ENCODE data around the gene PARD3B.
"Not testable (repeated sequence)": the region's sequence is repeated elsewhere in the genome, so short reads cannot be mapped to it uniquely, and the experiment has no call there.

PARD3B gene

DNA sequence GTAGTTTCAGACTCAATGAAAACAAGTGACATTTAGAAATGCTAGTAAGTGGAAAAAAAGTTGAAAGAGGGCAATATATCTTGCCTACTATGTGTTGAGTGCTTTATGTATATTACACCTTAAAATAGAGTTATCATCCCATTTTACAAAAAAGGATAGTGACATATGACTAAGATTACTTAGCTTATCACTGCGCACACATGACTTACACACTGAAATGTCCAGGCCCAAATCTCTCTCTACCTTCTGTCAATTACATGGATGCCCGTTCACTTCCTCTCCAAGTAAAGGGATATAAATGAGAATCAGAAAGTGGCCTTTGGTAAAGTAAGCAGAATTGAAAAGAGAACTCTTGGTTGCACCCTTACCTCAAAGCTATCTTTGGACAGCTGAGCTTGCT is 3.6 kb upstream of the PARD3B start:
- DNase-seq (ENCODE audit: low read depth in 2 of 3, low spot score in 2 of 3) = no peak

DNA sequence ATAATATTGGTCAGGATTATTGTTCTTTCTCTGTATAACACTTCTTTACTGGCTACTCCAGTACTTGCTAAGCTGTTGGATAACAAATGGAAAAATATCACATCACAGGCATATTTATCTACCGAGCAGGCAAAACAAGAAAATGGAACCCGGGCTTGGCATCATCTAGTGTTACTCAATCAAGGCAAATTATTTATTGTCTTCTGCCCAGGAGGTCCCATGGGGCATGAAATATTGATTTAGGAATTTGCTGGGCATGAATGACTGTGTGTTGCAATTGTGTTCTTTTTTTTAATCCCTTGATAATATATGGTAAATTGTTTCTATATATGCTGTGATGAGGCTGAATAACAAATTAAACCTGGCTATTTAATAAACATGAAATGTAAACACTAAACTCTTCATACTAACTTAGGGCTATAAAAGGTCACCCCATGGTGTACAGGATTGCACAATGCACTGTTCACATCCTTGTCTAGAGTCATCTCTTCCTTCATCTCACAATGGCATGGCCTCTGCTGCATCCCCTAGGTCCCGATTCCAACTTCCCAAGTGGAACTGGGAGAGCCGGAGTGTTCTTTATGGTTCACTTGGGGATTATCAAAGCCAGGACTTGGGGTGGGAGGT is 2.2 kb upstream of the PARD3B start:
- DNase-seq (ENCODE audit: low read depth in 2 of 3, low spot score in 2 of 3) = no peak

- DNase-seq (ENCODE audit: low read depth in 2 of 3, low spot score in 2 of 3) = no peak
Observed at GRCh38 chr2:204545861-204546735, 823 bp downstream of the PARD3B start.

DNA sequence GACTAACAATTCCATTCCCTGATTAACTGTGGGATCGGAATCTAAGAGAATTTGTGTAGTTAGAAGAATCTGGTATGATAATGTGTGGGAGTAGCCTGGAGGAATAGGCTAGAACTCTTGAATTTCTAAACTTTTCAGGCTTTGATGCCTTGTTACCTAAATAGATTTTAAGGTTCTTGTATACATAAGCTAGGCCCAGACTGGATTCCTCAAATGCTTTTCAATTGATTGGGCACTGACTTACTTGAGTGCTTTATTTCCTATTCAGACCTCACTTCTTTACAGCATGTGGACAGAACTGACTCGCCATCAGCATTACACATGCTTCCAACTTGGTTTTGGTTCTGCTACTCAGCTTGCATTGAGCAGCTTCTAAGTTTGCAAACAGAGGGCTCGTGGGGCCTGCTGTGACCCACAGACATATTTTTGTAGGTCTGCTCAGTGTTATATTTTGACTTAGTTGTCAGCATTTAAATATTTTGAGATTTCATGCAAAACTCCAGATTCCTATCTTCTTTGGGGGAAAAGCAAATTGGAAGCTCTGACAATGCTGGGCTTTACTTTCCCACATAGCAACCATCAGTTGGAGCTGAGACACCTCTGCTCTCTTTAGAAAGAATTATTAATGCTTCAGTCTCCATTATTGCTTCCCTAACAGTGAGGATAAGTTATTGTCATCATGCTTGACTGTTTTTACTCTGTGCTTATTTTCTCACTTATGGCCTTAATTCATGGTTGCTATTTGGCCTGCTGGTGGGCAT is 5.7 kb downstream of the PARD3B start:
- no peak for DNase-seq (ENCODE audit: low read depth in 2 of 3, low spot score in 2 of 3)

- no peak for DNase-seq (ENCODE audit: low read depth in 2 of 3, low spot score in 2 of 3)
Observed at GRCh38 chr2:204551512-204551863, 6.2 kb downstream of the PARD3B start.

GRCh38 chr2:204557604-204558003 is 12.3 kb downstream of the PARD3B start:
- DNase-seq (ENCODE audit: low read depth in 2 of 3, low spot score in 2 of 3) = no peak

DNA sequence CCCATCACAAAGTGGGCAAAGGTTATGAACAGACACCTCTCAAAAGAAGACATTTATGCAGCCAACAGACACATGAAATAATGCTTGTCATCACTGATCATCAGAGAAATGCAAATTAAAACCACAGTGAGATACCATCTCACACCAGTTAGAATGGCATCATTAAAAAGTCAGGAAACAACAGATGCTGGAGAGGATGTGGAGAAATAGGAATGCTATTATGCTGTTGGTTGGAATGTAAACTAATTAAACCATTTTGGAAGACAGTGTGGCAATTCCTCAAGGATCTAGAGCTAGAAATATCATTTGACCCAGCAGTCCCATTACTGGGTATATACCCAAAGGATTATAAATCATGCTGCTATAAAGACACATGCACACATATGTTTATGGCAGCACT is 14.1 kb downstream of the PARD3B start:
- not testable (repeated sequence) for DNase-seq (ENCODE audit: low read depth in 2 of 3, low spot score in 2 of 3)

GRCh38 chr2:204560902-204561301 is 15.6 kb downstream of the PARD3B start:
- DNase-seq (ENCODE audit: low read depth in 2 of 3, low spot score in 2 of 3) = no peak

DNA sequence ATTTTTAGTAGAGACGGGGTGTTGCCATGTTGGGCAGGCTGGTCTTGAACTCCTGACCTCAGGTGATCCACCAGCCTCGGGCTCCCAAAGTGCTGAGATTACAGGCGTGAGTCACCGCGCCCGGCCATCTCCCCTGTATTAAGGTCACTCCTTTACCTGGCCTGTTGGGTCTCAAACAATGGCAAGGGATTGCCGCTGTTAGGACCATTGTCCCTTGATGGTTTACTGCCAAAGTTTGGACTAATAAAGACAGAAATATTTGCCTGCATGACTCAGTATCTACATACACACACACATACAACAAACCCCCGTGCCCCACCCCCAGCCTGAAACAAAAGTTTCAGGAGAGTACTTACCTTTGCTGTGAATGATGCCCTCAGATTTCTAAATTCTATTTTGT is 16.5 kb downstream of the PARD3B start:
- no peak for DNase-seq (ENCODE audit: low read depth in 2 of 3, low spot score in 2 of 3)

- no peak for DNase-seq (ENCODE audit: low read depth in 2 of 3, low spot score in 2 of 3)
Observed at GRCh38 chr2:204566439-204566838, 21.2 kb downstream of the PARD3B start.

DNA sequence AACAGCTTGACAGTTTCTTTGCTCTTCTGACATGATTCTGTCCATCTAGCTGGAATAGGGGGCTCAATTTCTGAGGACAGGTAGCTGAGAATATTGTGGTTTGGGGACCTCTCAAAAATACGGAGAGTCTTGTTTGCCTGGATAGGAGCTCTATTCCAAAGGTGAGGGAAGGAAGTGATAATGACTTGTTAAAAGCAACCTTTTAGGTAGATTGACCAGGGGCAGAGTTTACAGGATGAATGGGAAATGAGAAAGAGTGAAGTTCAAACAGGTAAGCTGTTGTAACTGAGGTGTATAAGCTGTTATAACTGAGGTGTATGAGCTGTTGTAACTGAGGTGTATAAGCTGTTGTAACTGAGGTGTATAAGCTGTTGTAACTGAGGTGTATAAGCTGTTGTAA is 25.1 kb downstream of the PARD3B start:
- DNase-seq (ENCODE audit: low read depth in 2 of 3, low spot score in 2 of 3) = no peak

GRCh38 chr2:204571041-204571440 is 25.8 kb downstream of the PARD3B start:
- DNase-seq (ENCODE audit: low read depth in 2 of 3, low spot score in 2 of 3) = no peak

- no peak for DNase-seq (ENCODE audit: low read depth in 2 of 3, low spot score in 2 of 3)
Observed at GRCh38 chr2:204571911-204572310, 26.6 kb downstream of the PARD3B start.

DNA sequence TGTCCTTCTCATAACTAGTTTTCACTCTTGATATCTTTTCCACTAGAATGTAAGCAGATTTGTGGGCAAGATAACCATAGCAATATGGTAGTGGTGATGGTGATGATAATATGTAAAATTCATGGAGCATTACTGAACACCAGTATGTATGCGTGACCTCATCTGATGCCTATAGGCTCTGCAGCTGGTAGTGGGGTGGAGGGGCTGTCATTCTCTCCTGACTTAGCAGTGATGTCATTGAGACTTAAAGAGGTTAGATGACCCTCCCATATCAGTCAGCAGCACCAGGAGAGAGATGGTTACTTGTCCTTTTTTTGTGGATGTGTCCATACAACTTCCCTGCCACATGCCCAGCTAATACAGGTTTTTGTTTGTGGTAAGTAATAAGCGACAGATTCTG is 27.9 kb downstream of the PARD3B start:
- no peak for DNase-seq (ENCODE audit: low read depth in 2 of 3, low spot score in 2 of 3)

DNA sequence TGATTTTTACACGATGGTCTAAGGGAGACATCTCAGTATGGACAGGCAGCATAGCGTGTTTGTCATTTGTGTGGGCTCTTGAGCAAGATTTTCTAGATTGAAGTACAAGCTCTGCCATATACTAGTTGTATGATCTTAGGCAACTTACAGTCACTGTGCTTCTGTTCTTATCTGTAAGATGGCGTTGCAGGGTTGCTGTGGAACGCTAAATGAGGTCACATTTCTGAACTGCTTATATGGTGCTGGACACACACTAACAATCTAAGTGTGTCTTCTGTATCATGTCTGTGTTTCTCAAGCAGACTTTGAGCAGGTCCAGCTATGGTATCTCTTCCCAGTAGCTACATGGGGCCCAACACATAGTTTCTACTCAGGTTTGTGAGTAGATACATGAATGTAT is 29.2 kb downstream of the PARD3B start:
- DNase-seq (ENCODE audit: low read depth in 2 of 3, low spot score in 2 of 3) = no peak

DNA sequence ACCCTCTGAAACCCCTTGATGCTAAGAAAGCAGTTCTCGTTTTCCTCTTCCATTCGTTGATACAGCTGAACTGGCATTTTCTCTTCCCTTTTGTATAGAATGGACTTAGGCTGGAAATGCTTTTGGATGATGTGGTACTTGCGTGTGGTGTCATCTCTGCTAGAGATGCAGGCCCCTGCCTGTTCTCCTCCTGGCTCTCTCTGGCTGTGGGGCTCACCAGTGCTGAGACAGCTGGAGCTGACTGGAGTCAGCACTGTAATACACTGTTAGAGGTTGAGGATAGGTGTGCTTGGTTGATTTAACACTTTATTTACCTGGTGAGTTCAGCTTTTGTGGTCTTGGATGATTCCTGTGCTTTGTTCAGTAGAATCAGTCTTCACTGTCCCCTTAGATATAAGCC is 30.2 kb downstream of the PARD3B start:
- no peak for DNase-seq (ENCODE audit: low read depth in 2 of 3, low spot score in 2 of 3)

DNA sequence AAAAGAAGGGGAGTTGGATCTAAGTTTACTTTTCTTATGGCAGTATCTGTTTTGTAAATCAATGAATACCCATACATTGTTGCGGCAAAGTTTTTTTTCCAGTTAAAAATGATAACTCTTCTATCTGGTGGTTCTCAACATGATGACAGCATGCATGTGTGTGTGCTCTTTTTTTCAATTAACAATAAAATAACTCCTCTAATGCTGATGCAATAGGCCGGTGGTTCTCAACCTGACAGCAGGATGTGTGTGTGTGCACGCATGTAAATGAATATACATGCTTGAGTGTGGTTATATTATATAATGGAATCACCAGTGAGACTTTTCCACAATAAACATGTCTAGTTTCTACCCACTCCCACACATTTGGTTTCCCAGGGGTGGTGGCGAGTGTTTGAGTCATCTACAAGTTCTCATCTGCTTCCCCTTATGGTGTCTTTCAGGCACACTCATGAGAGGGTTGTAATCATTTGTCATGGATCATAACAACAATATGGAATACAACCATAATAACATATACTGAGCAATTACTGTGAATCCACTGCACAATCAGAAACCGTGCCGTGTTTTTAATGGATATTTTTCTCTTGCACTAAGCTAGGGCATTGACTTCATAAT is 31.2 kb downstream of the PARD3B start:
- no peak for DNase-seq (ENCODE audit: low read depth in 2 of 3, low spot score in 2 of 3)

DNA sequence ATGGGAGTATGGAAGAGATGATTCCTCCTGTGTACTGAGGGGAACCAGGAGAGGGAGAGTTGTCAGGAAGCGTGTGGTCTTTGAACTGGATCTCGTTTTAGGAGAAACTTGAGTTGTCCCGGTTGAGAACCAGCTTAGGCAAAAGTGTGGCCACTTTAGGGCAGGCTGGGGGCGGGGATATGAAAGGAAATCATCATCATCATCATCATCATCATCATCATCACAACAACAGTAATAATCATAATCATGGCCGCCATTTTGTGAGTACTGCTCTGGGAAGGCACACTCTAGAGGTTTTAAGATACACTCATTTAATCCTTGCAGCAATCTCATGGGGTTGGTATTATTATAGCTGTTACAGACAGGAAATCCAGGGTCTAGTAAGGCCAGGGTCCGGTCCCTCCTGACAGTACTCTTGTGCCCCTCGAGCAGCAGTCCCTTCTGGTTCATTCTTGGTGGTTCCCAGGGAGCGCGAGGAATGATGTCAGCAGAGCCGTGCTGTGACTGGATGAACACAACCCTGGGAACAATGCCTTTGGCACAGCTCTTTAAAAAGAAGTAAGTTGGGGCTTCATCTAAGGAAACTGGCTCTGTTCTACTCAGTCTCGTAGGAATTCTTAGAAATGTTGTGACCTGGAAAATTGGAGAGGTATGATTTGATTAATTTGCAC is 33.8 kb downstream of the PARD3B start:
- DNase-seq (ENCODE audit: low read depth in 2 of 3, low spot score in 2 of 3) = no peak

DNA sequence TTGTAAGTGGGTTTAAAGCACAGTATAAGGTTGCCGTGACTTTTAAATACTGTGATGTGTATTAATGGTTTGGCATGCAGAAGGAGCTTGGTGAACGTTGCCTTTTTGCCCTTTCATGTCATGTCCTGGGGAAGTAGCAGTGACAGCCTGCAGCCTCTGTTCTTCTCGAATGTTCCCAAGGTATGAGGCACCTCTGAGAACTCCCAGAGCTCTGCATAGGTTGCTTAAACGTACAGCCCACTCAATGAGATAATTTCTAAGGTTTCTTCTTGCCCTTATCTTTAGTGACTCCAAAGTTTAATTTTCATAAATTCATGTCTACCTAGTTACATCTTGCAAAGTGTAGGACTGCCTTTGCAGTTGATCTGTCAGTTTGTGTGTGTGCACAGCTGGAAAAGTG is 36.7 kb downstream of the PARD3B start:
- DNase-seq (ENCODE audit: low read depth in 2 of 3, low spot score in 2 of 3) = no peak

DNA sequence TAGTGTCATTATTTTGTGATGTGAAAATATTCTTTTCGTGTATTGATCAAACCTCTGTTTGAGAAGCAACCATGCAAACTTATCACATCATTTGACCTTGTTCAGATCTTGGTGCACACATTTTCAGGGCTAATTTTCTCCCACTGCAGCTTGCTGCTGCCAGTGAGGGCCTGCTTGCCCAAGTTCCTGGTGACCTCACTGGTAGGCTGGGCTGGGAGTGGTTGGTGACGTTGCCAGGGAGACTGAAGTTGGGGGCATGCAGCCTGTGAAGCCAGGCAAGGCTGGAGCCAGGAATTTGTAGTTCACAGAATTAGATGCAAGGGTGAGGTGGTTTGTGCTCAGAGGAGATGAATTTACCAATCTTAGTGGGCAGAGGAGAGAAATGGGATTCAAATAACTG is 38.5 kb downstream of the PARD3B start:
- no peak for DNase-seq (ENCODE audit: low read depth in 2 of 3, low spot score in 2 of 3)

- DNase-seq (ENCODE audit: low read depth in 2 of 3, low spot score in 2 of 3) = no peak
Observed at GRCh38 chr2:204585930-204586329, 40.7 kb downstream of the PARD3B start.
